Measurements from ENCODE around the gene SRSF2.

DNA sequence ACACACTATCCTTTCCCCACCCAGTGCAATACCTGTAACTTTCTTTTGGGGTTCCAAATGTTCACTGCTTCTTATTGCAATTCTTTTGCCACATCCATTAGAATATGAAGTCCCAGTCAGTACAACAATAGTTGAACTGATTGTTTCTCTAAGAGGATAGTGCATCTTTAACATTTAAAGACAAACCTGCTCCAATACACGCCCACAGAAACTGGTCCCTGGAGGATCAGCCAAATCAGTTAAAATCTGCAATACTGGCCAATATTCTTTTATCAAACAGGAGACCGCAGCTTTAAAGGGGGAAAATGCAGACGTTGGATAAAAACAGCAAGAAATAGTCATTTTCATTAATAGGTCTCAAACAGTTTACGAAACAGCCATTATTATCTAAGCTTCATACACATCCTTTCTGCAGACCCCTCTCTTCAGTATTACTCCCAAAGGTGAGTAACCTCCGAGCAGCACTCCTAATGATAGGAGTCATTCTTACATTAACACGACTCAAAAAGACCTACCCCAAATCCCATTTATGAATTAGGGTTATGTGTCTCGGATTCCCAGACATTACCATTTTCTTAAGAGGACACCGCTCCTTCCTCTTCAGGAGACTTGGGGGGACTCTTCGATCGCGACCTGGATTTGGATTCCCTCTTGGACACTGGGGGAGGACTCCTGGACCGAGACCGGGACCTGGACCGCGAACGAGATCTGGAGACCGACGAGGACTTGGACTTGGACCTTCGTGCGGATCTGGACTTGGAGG is 1.4 kb downstream of the SRSF2 start:
- TF ChIP-seq ZNF565 (CRISPR knock-in tag; conservative IDR thresholded peaks at IDR 0.05; ENCODE audit: low read depth), result no peak
- no peak for TF ChIP-seq RARB (CRISPR knock-in tag; IDR thresholded peaks at IDR 0.05)
- TF ChIP-seq, protein P1, sequence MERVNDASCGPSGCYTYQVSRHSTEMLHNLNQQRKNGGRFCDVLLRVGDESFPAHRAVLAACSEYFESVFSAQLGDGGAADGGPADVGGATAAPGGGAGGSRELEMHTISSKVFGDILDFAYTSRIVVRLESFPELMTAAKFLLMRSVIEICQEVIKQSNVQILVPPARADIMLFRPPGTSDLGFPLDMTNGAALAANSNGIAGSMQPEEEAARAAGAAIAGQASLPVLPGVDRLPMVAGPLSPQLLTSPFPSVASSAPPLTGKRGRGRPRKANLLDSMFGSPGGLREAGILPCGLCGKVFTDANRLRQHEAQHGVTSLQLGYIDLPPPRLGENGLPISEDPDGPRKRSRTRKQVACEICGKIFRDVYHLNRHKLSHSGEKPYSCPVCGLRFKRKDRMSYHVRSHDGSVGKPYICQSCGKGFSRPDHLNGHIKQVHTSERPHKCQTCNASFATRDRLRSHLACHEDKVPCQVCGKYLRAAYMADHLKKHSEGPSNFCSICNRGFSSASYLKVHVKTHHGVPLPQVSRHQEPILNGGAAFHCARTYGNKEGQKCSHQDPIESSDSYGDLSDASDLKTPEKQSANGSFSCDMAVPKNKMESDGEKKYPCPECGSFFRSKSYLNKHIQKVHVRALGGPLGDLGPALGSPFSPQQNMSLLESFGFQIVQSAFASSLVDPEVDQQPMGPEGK (CRISPR knock-in tag; IDR thresholded peaks at IDR 0.05; ENCODE audit: borderline replicate concordance), result no peak
- no peak for TF ChIP-seq ZNF8 (CRISPR knock-in tag; IDR thresholded peaks at IDR 0.05)
- TF ChIP-seq SNAI2 (CRISPR knock-in tag; IDR thresholded peaks at IDR 0.05), result no peak
- TF ChIP-seq GLIS3 (CRISPR knock-in tag; IDR thresholded peaks at IDR 0.05), result no peak
- TF ChIP-seq, protein P2, sequence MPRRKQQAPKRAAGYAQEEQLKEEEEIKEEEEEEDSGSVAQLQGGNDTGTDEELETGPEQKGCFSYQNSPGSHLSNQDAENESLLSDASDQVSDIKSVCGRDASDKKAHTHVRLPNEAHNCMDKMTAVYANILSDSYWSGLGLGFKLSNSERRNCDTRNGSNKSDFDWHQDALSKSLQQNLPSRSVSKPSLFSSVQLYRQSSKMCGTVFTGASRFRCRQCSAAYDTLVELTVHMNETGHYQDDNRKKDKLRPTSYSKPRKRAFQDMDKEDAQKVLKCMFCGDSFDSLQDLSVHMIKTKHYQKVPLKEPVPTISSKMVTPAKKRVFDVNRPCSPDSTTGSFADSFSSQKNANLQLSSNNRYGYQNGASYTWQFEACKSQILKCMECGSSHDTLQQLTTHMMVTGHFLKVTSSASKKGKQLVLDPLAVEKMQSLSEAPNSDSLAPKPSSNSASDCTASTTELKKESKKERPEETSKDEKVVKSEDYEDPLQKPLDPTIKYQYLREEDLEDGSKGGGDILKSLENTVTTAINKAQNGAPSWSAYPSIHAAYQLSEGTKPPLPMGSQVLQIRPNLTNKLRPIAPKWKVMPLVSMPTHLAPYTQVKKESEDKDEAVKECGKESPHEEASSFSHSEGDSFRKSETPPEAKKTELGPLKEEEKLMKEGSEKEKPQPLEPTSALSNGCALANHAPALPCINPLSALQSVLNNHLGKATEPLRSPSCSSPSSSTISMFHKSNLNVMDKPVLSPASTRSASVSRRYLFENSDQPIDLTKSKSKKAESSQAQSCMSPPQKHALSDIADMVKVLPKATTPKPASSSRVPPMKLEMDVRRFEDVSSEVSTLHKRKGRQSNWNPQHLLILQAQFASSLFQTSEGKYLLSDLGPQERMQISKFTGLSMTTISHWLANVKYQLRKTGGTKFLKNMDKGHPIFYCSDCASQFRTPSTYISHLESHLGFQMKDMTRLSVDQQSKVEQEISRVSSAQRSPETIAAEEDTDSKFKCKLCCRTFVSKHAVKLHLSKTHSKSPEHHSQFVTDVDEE (CRISPR knock-in tag; IDR thresholded peaks at IDR 0.05), result no peak
- no peak for TF ChIP-seq BACH2 (CRISPR knock-in tag; IDR thresholded peaks at IDR 0.05; ENCODE audit: borderline replicate concordance)
- TF ChIP-seq CSDC2 (CRISPR knock-in tag; IDR thresholded peaks at IDR 0.05), result no peak
- TF ChIP-seq, protein P3, sequence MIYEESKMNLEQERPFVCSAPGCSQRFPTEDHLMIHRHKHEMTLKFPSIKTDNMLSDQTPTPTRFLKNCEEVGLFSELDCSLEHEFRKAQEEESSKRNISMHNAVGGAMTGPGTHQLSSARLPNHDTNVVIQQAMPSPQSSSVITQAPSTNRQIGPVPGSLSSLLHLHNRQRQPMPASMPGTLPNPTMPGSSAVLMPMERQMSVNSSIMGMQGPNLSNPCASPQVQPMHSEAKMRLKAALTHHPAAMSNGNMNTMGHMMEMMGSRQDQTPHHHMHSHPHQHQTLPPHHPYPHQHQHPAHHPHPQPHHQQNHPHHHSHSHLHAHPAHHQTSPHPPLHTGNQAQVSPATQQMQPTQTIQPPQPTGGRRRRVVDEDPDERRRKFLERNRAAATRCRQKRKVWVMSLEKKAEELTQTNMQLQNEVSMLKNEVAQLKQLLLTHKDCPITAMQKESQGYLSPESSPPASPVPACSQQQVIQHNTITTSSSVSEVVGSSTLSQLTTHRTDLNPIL (CRISPR knock-in tag; IDR thresholded peaks at IDR 0.05; ENCODE audit: low read depth), result no peak
- no peak for TF ChIP-seq ARNTL (CRISPR knock-in tag; IDR thresholded peaks at IDR 0.05; ENCODE audit: borderline replicate concordance, low read depth)
- no peak for TF ChIP-seq TOX (CRISPR knock-in tag; IDR thresholded peaks at IDR 0.05; ENCODE audit: borderline replicate concordance)
- TF ChIP-seq OSR1 (CRISPR knock-in tag; IDR thresholded peaks at IDR 0.05), result no peak
- no peak for TF ChIP-seq ZFP3 (CRISPR knock-in tag; IDR thresholded peaks at IDR 0.05)
